Stimulated activated CD4-positive, alpha-beta T cell treated with anti-CD3 and anti-CD28 coated beads, Interleukin-1b, Interleukin-23, amount 100 ng/mL, for 1 hour (primary cell): ENCODE results near the gene PDZD8.
"Not testable (repeated sequence)": the region's sequence is repeated elsewhere in the genome, so short reads cannot be mapped to it uniquely, and the experiment has no call there.

Source experiments
- DNase-seq, 2 donors: peaks; one replicate each; pipeline ENCODE4 v3.0.0-alpha.2; 2020; ENCODE audit warnings: low read depth in 2 of 2

PDZD8 gene

GRCh38 chr10:117348236-117348635 is 27.0 kb downstream of the PDZD8 start:
- no peak for DNase-seq

DNA sequence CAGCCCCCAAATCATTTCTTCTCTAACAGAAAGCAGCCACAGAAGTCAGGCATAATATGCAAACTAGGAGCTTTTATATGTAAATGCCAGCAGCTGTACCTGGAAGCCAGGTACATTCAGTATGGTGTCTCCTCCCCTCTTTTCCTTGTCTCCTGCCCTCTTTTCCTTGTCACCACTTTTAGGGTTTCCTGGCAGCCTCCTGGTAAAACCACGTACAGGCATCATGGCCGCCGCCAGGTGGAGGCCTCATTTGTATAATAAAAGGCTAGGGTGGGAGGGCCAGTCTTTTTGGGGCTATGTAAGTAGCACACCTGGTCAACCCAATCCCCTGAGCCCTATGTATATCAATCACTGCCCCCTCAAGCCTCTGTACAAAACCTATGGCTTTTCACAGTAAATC is 28.7 kb downstream of the PDZD8 start:
- no peak for DNase-seq

- no peak for DNase-seq
Observed at GRCh38 chr10:117345143-117345542, 30.1 kb downstream of the PDZD8 start.

DNA sequence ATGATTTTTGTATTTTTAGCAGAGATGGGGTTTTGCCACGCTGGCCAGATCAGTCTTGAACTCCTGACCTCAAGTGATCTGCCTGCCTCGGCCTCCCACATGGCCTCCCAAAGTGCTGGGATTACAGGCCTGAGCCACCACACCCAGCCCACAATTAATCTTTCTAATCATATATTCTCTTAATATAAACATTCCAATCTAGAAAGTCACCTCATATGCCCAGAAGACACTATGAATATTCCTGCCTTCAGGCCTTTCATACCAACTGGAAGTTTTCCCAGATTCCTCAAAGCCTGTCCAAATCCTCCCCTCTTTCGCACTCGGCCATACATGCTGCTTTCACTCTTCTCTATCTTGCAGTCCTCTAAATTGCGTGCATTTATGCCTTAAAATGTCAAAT is 32.6 kb downstream of the PDZD8 start:
- no peak for DNase-seq

- no peak for DNase-seq
Observed at GRCh38 chr10:117341061-117341460, 34.2 kb downstream of the PDZD8 start.

DNA sequence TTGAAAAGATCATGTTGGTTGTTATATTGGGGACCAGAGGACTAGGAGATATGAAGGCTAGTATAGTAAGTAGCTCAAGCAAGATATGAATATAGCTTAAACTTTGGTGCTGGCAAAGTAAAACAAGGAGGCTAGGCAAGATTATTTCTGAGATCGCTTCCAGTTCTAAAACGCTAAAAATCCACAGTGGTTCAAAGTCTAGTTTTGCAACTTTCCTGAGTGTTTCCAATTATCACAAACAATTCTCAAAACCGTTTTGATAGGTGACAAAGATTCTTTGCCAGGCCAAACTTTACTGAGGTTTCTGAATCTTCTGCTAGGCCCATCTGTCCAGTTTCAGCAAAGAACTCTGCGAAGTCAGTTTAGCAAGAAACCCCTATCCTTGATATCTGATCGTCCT is 35.3 kb downstream of the PDZD8 start:
- no peak for DNase-seq

DNA sequence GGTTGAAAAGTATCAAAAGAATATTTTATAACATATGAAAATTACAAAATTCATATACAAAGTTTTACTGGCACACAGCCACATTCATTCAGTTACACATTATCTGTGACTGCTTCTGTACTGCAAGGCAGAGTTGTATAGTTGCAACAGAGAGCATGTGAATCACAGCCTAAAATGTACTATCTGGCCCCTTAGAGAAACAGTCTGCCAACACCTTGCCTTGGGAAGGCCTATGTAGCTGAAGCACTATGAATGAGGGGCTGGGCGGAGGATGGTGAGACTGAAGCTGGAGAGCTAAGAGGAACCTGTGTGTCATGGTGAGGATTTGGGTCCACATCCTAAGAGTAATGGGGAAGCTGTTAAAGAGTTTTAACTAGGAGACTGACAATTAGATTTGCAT is 35.7 kb downstream of the PDZD8 start:
- DNase-seq, result no peak

DNA sequence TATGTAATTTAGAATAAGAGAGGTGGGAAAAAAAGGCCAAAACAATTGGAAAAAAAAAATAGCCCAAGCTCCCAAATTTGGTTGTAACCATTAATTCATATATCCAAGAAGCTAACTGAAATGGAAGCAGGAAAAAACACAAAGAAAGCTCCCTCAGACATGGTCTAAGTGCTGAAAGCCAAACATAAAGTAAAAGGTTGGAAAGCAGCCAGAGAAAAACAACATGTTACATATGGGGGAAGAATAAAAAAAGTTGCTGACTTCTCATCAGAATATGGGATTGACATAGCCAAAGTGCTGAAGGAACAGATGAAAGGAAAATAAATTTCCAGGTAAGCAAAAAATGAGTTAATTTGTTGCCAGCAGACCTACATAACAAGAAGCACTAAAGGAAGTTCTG is 40.3 kb downstream of the PDZD8 start:
- no peak for DNase-seq

DNA sequence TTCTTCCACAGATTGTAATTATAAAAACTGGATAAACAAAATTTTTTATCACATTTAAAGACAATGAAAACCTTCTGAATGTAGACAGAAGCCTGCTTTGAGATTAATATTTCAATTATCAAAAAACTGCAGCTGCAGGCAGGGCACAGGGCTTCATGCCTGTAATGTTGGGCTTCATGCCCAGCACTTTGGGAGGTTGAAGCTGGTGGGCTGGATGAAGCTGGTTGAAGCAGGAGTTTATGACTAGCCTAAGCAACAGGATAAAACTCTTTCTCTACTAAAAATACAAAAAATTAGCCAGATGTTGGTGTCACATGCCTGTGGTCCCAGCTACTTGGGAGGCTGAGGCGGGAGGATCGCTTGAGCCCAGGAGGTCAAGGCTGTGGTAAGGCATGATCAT is 41.2 kb downstream of the PDZD8 start:
- no peak for DNase-seq

GRCh38 chr10:117327262-117327661 is 48.0 kb downstream of the PDZD8 start:
- DNase-seq, result no peak

DNA sequence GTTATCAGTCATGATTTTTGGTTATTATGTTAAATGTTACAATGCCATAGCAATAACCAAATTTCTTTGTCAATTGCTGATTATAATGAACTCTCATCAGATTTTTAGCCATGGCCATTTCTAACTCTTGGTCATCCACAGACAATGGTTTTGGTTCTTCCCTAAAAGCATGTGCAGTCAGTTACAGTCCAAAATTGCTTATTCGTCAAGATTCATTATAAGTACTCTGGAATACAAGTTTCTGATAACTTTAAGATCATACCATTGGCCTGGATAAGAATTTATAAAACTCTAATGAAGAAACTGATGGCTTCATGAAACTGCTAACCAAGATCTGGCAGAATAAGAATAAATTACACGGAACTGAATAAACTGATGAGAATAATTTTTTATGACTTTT is 50.9 kb downstream of the PDZD8 start:
- no peak for DNase-seq

DNA sequence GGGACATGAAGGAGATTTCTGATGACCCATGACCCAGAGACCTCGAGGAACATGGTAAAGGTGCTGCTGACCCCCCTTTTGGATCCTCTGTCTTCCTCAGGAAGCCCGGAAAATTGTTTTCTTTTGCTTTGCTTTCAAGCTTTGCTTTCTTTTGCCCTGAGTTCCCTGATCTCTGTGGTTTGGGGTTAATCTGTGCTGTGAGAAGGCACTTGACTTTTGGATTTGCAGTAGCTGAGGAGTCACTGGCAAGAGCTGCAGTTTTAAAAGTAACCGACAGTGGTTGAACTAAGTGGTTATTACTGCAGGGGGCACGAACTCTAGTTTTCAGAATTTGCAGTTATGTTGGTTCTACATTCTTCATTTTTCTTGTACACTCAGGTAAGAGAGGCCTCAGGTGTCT is 53.0 kb downstream of the PDZD8 start:
- no peak for DNase-seq

DNA sequence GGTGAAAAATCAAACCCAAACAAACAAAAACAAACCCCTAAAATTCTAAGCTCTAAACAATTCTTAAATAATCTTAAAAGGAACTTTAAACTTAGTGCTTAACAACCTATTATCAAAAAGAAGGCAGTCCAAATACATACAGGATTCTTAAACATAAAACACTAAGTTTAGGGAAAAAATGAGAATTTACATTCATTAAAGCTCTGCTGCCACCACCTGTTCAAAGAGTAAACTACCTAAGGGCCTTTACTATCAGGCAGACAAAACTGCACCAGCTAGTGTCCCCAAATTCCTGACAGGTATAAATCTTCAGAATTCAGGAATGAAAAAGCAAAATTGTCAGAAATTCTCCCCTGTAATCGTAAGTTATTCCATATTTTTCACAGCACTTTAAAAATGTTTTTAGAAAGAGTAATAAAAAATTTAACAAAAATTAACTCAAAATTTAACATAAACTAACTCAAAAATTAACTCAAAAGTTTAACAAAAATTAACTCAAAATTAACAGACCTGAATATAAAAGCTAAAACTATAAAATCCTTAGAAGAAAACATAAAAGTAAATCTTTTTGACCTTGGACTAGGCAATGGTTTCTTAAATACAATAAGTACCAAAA is 55.1 kb downstream of the PDZD8 start:
- DNase-seq, result no peak

- no peak for DNase-seq
Observed at GRCh38 chr10:117318909-117319308, 56.3 kb downstream of the PDZD8 start.

GRCh38 chr10:117316701-117317100 is 58.5 kb downstream of the PDZD8 start:
- no peak for DNase-seq

- no peak for DNase-seq
Observed at GRCh38 chr10:117313641-117314040, 61.6 kb downstream of the PDZD8 start.

- DNase-seq, result no peak
Observed at GRCh38 chr10:117312430-117312829, 62.8 kb downstream of the PDZD8 start.

DNA sequence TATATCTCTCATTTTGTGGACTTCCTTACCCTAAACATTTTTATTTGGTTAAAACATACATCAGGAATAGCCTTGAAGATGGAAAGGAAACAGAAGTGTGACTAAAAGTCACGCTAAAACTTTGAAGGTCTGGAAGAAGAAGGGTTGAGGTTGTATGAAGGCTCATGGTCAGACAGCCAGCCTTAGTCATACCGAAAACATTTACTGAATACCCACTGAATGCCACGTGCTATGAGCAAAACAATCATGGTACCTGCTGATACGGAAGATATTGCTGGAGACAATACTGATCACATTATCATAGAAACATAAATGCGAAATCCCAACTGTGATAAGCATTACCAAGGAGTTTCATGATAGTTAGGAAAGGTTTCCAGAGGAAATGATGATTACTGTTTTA is 64.0 kb downstream of the PDZD8 start:
- no peak for DNase-seq

- DNase-seq, result no peak
Observed at GRCh38 chr10:117306674-117307073, 68.6 kb downstream of the PDZD8 start.

DNA sequence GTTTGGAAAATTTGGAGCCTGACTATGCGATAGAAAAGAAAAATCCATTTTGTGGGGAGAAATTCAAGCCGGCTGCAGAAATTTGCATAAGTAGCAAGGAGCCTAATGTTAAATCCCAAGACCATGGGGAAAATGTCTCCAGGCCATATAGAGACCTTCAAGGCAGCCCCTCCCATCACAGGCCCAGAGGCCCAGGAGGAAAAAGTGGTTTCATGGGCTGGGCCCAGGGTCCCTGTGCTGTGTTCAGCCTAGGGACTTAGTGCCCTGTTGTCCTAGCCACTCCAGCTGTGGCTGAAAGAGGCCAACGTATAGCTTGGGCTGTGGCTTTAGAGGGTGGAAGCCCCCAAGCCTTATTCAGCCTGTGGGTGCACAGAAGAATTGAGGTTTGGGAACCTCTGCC is 71.8 kb downstream of the PDZD8 start:
- DNase-seq, result not testable (repeated sequence)

DNA sequence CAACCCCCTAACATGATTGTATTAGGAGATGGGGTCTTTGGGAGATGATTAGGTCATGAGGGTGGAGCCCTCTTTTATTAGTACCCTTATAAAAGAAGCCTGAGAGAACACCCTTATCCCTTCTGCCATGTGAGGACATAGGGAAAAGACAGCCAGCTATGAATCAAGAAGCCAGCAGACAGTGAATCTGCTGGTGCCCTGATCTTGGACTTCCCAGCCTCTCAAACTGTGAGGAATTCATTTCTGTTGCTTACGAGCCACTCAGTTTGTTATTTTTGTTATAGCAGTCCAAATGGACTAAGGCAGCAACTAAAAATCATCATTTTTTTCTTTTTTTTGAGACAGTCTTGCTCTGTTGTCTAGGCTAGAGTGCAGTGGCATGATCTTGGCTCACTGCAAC is 74.6 kb downstream of the PDZD8 start:
- DNase-seq, result no peak

DNA sequence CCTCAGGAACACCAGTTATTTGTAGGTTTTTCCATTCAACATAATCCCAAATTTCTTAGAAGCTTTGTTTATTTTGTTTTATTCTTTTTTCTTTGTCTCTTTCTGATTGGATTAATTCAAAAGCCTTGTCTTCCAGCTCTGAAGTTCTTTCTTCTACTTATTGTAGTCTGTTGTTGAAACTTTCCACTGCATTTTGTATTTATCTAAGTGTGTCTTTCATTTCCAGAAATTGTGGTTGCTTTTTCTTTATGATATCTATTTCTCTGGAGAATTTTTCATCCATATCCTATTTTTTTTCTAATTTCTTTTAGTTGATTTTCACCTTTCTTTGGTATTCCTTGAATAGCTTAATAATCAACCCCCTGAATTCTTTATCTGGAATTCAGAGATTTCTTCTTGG is 75.8 kb downstream of the PDZD8 start:
- DNase-seq, result no peak

DNA sequence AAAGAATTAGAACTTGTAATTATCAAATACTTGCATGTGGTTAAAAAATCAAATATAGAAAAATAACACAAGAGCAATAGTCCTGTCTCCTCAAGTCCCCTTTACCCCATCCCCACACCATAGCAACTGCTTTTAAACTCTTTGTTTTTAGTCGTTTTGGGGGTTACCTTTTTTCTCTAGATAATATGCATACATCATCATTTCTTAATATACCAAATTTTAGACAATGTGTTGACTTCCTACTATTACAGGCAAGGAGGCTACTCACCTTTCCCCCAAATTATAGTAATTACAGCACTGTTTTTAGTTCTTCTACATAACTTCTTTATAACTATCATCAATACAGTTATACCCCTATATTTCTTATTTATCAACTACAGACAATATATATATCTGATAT is 77.0 kb downstream of the PDZD8 start:
- DNase-seq, result no peak

DNA sequence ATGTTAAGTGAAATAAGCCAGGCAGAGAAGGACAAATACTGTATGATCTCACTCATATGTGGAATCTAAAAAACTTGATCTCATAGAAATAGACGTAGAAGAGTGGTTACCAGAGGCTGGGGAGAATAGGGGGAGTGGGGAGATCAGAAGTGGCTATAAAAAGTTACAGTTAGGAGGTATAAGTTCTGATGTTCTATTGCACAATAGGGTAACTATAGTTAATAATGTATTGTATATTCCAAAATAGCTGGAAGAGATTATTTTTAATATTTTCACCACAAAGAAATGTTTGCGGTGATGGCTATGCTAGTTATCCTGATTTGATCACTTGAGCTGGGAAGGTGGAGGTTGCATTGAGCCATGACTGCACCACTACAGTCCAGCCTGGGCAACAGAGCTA is 80.5 kb downstream of the PDZD8 start:
- no peak for DNase-seq
